Measurements from ENCODE around the gene YPEL3. TPM values are rescaled to one million over a fixed set of nuclear protein-coding genes. Genes with fewer than 3 reads are reported as not detected.

Gene YPEL3
- polyA plus RNA-seq, 1 donor from 2014 or later: 76.9 TPM

- Histone ChIP-seq H3K27ac (ENCODE audit: low read length) (no peak overlapping the region), H3K4me2 (ENCODE audit: low read length) (no peak overlapping the region), H3K79me2 (replicated peaks; ENCODE audit: insufficient read depth, low read length) (peaks cover 23% of the 10 kb centered on the region), H3K27me3 (ENCODE audit: insufficient read depth, low read depth, low read length) (no peaks in the 10 kb centered on the region), H2AFZ (ENCODE audit: low read depth, low read length) (no peak overlapping the region), H3K9ac (ENCODE audit: low read length) (no peak overlapping the region), H3K9me2 (ENCODE audit: insufficient read depth, low read length) (no peaks in the 10 kb centered on the region), H4K20me1 (ENCODE audit: insufficient read depth) (no peaks in the 10 kb centered on the region), H3F3A (ENCODE audit: insufficient read depth, low read length, poor library complexity, severe bottlenecking) (no peaks in the 10 kb centered on the region), H3K9me3 (ENCODE audit: low read length) (no peaks in the 10 kb centered on the region), H3K36me3 (ENCODE audit: insufficient read depth, low read length) (peaks cover 11% of the 10 kb centered on the region), H3K4me3 (ENCODE audit: low read length) (no peak overlapping the region)
- no peak for TF ChIP-seq TAF1 (IDR thresholded peaks at IDR 0.05; ENCODE audit: low read depth)
- TF ChIP-seq, protein P1, sequence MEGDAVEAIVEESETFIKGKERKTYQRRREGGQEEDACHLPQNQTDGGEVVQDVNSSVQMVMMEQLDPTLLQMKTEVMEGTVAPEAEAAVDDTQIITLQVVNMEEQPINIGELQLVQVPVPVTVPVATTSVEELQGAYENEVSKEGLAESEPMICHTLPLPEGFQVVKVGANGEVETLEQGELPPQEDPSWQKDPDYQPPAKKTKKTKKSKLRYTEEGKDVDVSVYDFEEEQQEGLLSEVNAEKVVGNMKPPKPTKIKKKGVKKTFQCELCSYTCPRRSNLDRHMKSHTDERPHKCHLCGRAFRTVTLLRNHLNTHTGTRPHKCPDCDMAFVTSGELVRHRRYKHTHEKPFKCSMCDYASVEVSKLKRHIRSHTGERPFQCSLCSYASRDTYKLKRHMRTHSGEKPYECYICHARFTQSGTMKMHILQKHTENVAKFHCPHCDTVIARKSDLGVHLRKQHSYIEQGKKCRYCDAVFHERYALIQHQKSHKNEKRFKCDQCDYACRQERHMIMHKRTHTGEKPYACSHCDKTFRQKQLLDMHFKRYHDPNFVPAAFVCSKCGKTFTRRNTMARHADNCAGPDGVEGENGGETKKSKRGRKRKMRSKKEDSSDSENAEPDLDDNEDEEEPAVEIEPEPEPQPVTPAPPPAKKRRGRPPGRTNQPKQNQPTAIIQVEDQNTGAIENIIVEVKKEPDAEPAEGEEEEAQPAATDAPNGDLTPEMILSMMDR (IDR thresholded peaks at IDR 0.05; ENCODE audit: poor library complexity, severe bottlenecking): no peak
Observed at GRCh38 chr16:30108059-30108850, 12.2 kb upstream of the YPEL3 start.

DNA sequence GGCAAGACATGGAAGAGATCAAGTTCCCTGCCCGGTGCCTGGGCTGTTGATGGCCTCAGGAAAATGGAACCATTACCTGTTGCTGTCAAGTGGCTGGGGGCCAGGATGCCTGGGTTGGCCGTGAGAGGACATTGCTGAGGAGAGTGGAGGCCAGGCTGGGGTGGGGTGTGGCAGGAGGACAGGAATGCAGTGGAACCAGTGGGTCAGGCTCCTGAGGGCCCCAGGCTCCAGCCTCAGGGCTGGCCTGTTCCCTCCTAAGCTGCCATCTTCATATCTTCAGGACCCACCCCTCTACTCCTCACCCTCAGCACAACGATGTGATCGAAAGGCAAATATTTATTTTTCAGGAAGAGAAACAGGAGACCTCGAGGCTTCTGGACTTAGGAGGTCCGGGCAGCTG lies 8.5 kb upstream of the YPEL3 start:
- H3K9ac ChIP-seq (ENCODE audit: low read length): no peak overlapping the region
- peaks cover 58% of the 10 kb centered on the region for H3K79me2 ChIP-seq (replicated peaks; ENCODE audit: insufficient read depth, low read length)
- H3K27ac ChIP-seq (ENCODE audit: low read length): no peak overlapping the region
- H2AFZ ChIP-seq (ENCODE audit: low read depth, low read length): no peak overlapping the region
- H4K20me1 ChIP-seq (ENCODE audit: insufficient read depth): no peaks in the 10 kb centered on the region
- no peaks in the 10 kb centered on the region for H3K9me2 ChIP-seq (ENCODE audit: insufficient read depth, low read length)
- no peak overlapping the region for H3K4me2 ChIP-seq (ENCODE audit: low read length)
- TF ChIP-seq TAF1 (IDR thresholded peaks at IDR 0.05; ENCODE audit: low read depth) (no peak), EP300 (conservative IDR thresholded peaks at IDR 0.05; ENCODE audit: poor library complexity, severe bottlenecking) (no peak), SMC3 (conservative IDR thresholded peaks at IDR 0.05; ENCODE audit: poor library complexity) (no peak), RAD21 (conservative IDR thresholded peaks at IDR 0.05) (no peak), MXI1 (conservative IDR thresholded peaks at IDR 0.05; ENCODE audit: poor library complexity, severe bottlenecking) (no peak), EZH2 (IDR thresholded peaks at IDR 0.05; ENCODE audit: borderline replicate concordance, insufficient read depth, low read length, poor library complexity, severe bottlenecking) (no peak)
- TF ChIP-seq, protein P1 (IDR thresholded peaks at IDR 0.05; ENCODE audit: poor library complexity, severe bottlenecking): no peak
- no peak overlapping the region for H3K4me3 ChIP-seq (ENCODE audit: low read length)
- no peaks in the 10 kb centered on the region for H3K9me3 ChIP-seq (ENCODE audit: low read length)
- H3K36me3 ChIP-seq (ENCODE audit: insufficient read depth, low read length): peaks cover 18% of the 10 kb centered on the region
- H3F3A ChIP-seq (ENCODE audit: insufficient read depth, low read length, poor library complexity, severe bottlenecking): no peaks in the 10 kb centered on the region
- H3K27me3 ChIP-seq (ENCODE audit: insufficient read depth, low read depth, low read length): no peaks in the 10 kb centered on the region

GRCh38 chr16:30104090-30104489 lies 8.1 kb upstream of the YPEL3 start:
- TF ChIP-seq POLR2AphosphoS5 (IDR thresholded peaks at IDR 0.05): no peak
- TF ChIP-seq MXI1 (conservative IDR thresholded peaks at IDR 0.05; ENCODE audit: poor library complexity, severe bottlenecking): no peak
- TF ChIP-seq TAF1 (IDR thresholded peaks at IDR 0.05; ENCODE audit: low read depth): no peak
- Histone ChIP-seq H3K36me3 (ENCODE audit: insufficient read depth, low read length) (peaks cover 18% of the 10 kb centered on the region), H3K9me2 (ENCODE audit: insufficient read depth, low read length) (no peaks in the 10 kb centered on the region), H3K27me3 (ENCODE audit: insufficient read depth, low read depth, low read length) (no peaks in the 10 kb centered on the region), H3K4me2 (ENCODE audit: low read length) (no peak overlapping the region), H3K9ac (ENCODE audit: low read length) (no peak overlapping the region), H3K4me3 (ENCODE audit: low read length) (no peak overlapping the region), H3K9me3 (ENCODE audit: low read length) (no peaks in the 10 kb centered on the region), H3K79me2 (replicated peaks; ENCODE audit: insufficient read depth, low read length) (peaks cover 62% of the 10 kb centered on the region), H3K27ac (ENCODE audit: low read length) (no peak overlapping the region), H3F3A (ENCODE audit: insufficient read depth, low read length, poor library complexity, severe bottlenecking) (no peaks in the 10 kb centered on the region), H2AFZ (ENCODE audit: low read depth, low read length) (no peak overlapping the region), H4K20me1 (ENCODE audit: insufficient read depth) (no peaks in the 10 kb centered on the region)

Data from neural cell (in vitro differentiated cells).